Measurements from ENCODE around the gene FRA10AC1. TPM values are rescaled to one million over a fixed set of nuclear protein-coding genes. Genes with fewer than 3 reads are reported as not detected.

FRA10AC1 gene
- total and polyA plus RNA-seq, 2 of the 4 experiments (the other 2 are of a cell fraction): 1.6 to 4.9 TPM

DNA sequence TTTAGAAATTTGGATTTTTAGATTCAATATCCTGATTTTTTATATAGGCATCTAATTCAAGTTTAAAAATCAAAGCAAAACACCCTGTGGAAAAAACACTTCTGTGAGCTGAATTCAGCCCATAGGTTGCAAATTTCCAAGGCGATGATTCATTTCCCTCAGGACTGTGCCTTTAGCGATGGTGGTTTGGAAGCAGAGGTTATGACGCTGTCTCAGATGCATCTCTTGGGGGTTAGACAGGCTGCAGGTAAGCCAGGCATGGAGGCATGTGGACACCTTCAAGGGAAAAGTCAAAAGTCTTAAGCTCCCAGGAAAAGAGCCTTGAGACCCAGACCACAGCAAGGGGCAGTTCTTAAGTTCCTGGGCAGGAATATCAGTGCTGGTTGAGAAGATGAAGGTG lies 9.5 kb upstream of the FRA10AC1 start:
- H3K56ac ChIP-seq (ENCODE audit: extremely low read depth, insufficient read depth, low read length): no peak overlapping the region
- 76% methylated on average over 2 of the region's 3 CpGs; no CpG with 5 or more reads in 1 of the 2 experiments for WGBS, 2 experiments (ENCODE audit: extremely low coverage in 2 of 2, insufficient read length in 1 of 2)
- no peak overlapping the region for H2BK15ac ChIP-seq (ENCODE audit: low read depth, low read length)
- H3K36me3 ChIP-seq (ENCODE audit: control insufficient read depth, insufficient read depth, low read length): no peaks in the 10 kb centered on the region
- H3K79me1 ChIP-seq (ENCODE audit: low read depth in 1 of 2, low read length in 2 of 2): no peaks in the 10 kb centered on the region
- BruUV-seq (replicated peaks): no TSS peak
- H3K27me3 ChIP-seq (ENCODE audit: control insufficient read depth, insufficient read depth, low read length): peaks cover 8% of the 10 kb centered on the region
- H2BK120ac ChIP-seq (ENCODE audit: low read depth, low read length): no peak overlapping the region
- no peaks in the 10 kb centered on the region for H4K20me1 ChIP-seq (ENCODE audit: insufficient read depth, low read length)
- H4K8ac ChIP-seq (ENCODE audit: low read depth in 2 of 2, low read length in 2 of 2): no peak overlapping the region
- H2AK9ac ChIP-seq (replicated peaks; ENCODE audit: low read depth, low read length, poor library complexity): no peak overlapping the region
- H2BK20ac ChIP-seq (ENCODE audit: low read depth, low read length): no peak overlapping the region
- H3K4me2 ChIP-seq (ENCODE audit: low read depth, low read length): no peak overlapping the region
- intact Hi-C loops (cut with micrococcal nuclease) (no loop called here), in situ Hi-C loops (cut with MboI; ENCODE audit: low sequenced_read_pairs) (no loop called here), dilution Hi-C loops (cut with HindIII; ENCODE audit: low sequenced_read_pairs, unreplicated experiment) (no loop called here)
- H2AK5ac ChIP-seq (ENCODE audit: low read depth, low read length): no peak overlapping the region
- H3K4me3 ChIP-seq (ENCODE audit: insufficient read depth, low read depth, low read length): no peak overlapping the region
- no peak overlapping the region for H4K5ac ChIP-seq (ENCODE audit: low read depth, low read length)
- ChIA-PET POLR2A (ENCODE audit: unreplicated experiment) (no interaction called here), CTCF (no interaction called here)
- no peak overlapping the region for H3K9ac ChIP-seq (ENCODE audit: low read depth, low read length)
- no peak overlapping the region for H3K27ac ChIP-seq (ENCODE audit: insufficient read depth, low read length)
- no peaks in the 10 kb centered on the region for H3K9me1 ChIP-seq (ENCODE audit: insufficient read depth, low read length)
- H3K4me1 ChIP-seq (ENCODE audit: control insufficient read depth, insufficient read depth, low read length): no peaks in the 10 kb centered on the region
- DNase-seq: no peak
- H3K18ac ChIP-seq (ENCODE audit: low read depth, low read length): no peak overlapping the region
- H3K9me3 ChIP-seq (ENCODE audit: control insufficient read depth, insufficient read depth, low read length): no peaks in the 10 kb centered on the region
- no peak overlapping the region for H4K91ac ChIP-seq (ENCODE audit: insufficient read depth, low read depth, low read length)
- H2BK5ac ChIP-seq (ENCODE audit: low read depth, low read length, poor library complexity, severe bottlenecking): no peak overlapping the region
- H2AFZ ChIP-seq (replicated peaks; ENCODE audit: low read length, poor library complexity): no peak overlapping the region
- ATAC-seq (ENCODE audit: low read depth): no peak
- no peak overlapping the region for H3K4ac ChIP-seq (ENCODE audit: low read depth, low read length)
- TF ChIP-seq RCOR1 (IDR thresholded peaks at IDR 0.05; ENCODE audit: insufficient replicate concordance, low read length) (no peak), CEBPB (IDR thresholded peaks at IDR 0.05; ENCODE audit: low read depth, low read length) (no peak), RAD21 (IDR thresholded peaks at IDR 0.05; ENCODE audit: low read length) (no peak), NFE2L2 (IDR thresholded peaks at IDR 0.05; ENCODE audit: low read depth, low read length) (no peak), MAZ (IDR thresholded peaks at IDR 0.05; ENCODE audit: borderline replicate concordance, low read depth, low read length) (no peak), FOS (IDR thresholded peaks at IDR 0.05; ENCODE audit: low read depth, low read length) (no peak), RFX5 (IDR thresholded peaks at IDR 0.05; ENCODE audit: low read depth, low read length) (no peak), SMC3 (IDR thresholded peaks at IDR 0.05; ENCODE audit: low read depth, low read length) (no peak), POLR2A (IDR thresholded peaks at IDR 0.05; ENCODE audit: low read depth, low read length) (no peak), MAFK (IDR thresholded peaks at IDR 0.05; ENCODE audit: low read depth, low read length) (no peak), CHD1 (IDR thresholded peaks at IDR 0.05; ENCODE audit: low read depth, low read length) (no peak)
- TF ChIP-seq, protein P1, sequence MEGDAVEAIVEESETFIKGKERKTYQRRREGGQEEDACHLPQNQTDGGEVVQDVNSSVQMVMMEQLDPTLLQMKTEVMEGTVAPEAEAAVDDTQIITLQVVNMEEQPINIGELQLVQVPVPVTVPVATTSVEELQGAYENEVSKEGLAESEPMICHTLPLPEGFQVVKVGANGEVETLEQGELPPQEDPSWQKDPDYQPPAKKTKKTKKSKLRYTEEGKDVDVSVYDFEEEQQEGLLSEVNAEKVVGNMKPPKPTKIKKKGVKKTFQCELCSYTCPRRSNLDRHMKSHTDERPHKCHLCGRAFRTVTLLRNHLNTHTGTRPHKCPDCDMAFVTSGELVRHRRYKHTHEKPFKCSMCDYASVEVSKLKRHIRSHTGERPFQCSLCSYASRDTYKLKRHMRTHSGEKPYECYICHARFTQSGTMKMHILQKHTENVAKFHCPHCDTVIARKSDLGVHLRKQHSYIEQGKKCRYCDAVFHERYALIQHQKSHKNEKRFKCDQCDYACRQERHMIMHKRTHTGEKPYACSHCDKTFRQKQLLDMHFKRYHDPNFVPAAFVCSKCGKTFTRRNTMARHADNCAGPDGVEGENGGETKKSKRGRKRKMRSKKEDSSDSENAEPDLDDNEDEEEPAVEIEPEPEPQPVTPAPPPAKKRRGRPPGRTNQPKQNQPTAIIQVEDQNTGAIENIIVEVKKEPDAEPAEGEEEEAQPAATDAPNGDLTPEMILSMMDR (conservative IDR thresholded peaks at IDR 0.05; ENCODE audit: low read depth, low read length): no peak
- TF ChIP-seq, protein P2, sequence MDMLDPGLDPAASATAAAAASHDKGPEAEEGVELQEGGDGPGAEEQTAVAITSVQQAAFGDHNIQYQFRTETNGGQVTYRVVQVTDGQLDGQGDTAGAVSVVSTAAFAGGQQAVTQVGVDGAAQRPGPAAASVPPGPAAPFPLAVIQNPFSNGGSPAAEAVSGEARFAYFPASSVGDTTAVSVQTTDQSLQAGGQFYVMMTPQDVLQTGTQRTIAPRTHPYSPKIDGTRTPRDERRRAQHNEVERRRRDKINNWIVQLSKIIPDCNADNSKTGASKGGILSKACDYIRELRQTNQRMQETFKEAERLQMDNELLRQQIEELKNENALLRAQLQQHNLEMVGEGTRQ (IDR thresholded peaks at IDR 0.05; ENCODE audit: low read depth, low read length): no peak
- no peak overlapping the region for H3K23ac ChIP-seq (ENCODE audit: low read depth, low read length)
- no peak overlapping the region for H3K14ac ChIP-seq (replicated peaks; ENCODE audit: low read depth, low read length)
